CD14-positive monocyte (primary cell): ENCODE results near the gene ITGA5. TPM values are rescaled to one million over a fixed set of nuclear protein-coding genes. Genes with fewer than 3 reads are reported as not detected.

Experiments
- DNase-seq, 3 donors: peaks; one replicate each; pipeline ENCODE4 v3.0.0-alpha.2; 2011 to 2022
- H2AFZ ChIP-seq: 2 replicates; pipeline ENCODE4 v1.6.0; 2012; ENCODE audit warnings: mild to moderate bottlenecking, low read depth, low read length, inconsistent platforms; ENCODE audit not compliant: insufficient read depth, poor library complexity, severe bottlenecking
- H3K27ac ChIP-seq, 2 donors: 1 replicate in 1 of 2; 2 replicates in 1 of 2; pipeline ENCODE4 v1.5.1; 2012 to 2013; ENCODE audit warnings: low read length in 2 of 2, control low read depth in 1 of 2, inconsistent platforms in 1 of 2, low read depth in 1 of 2, mild to moderate bottlenecking in 1 of 2
- H3K27me3 ChIP-seq, 2 donors: one replicate each; pipeline versions ENCODE4 v1.6.0 to v1.6.1; 2011 to 2013; ENCODE audit warnings: low read length in 2 of 2; ENCODE audit not compliant: control insufficient read depth in 2 of 2, insufficient read depth in 2 of 2
- H3K36me3 ChIP-seq, 2 donors: replicated peaks in 1 of 2; 1 replicate in 1 of 2; 2 replicates in 1 of 2; pipeline versions ENCODE4 v1.5.1 to v1.6.1; 2012 to 2013; ENCODE audit warnings: low read length in 2 of 2, control low read depth in 1 of 2, inconsistent platforms in 1 of 2, mild to moderate bottlenecking in 1 of 2; ENCODE audit not compliant: insufficient read depth in 2 of 2, control insufficient read depth in 1 of 2
- H3K4me1 ChIP-seq, 2 donors: 1 replicate in 1 of 2; 2 replicates in 1 of 2; pipeline versions ENCODE4 v1.5.1 to v1.6.1; 2012 to 2013; ENCODE audit warnings: low read length in 2 of 2, control low read depth in 1 of 2, inconsistent platforms in 1 of 2, mild to moderate bottlenecking in 1 of 2, moderate library complexity in 1 of 2; ENCODE audit not compliant: insufficient read depth in 2 of 2, control insufficient read depth in 1 of 2
- H3K4me2 ChIP-seq: replicated peaks from 2 replicates; pipeline ENCODE3; 2012; ENCODE audit warnings: low read length, moderate library complexity, mild to moderate bottlenecking; ENCODE audit not compliant: poor library complexity, severe bottlenecking; ENCODE audit errors: extremely low read depth
- H3K4me3 ChIP-seq, 3 experiments: fragments of 200-600 bp in 1 of 3; sonication (generic) in 1 of 3; replicated peaks in 1 of 3; 1 replicate in 2 of 3; 2 replicates in 1 of 3; pipeline ENCODE4 v1.5.1; 2011 to 2013; ENCODE audit warnings: low read length in 3 of 3, mild to moderate bottlenecking in 3 of 3, control low read depth in 2 of 3, low read depth in 2 of 3, inconsistent platforms in 1 of 3, moderate library complexity in 1 of 3
- H3K79me2 ChIP-seq: 2 replicates; pipeline ENCODE4 v1.6.0; 2012; ENCODE audit warnings: mild to moderate bottlenecking, control low read depth, inconsistent platforms, low read length, moderate library complexity; ENCODE audit not compliant: insufficient read depth
- H3K9ac ChIP-seq: 2 replicates; pipeline ENCODE4 v1.6.0; 2017; ENCODE audit warnings: low read length, mild to moderate bottlenecking; ENCODE audit not compliant: insufficient read depth, poor library complexity, severe bottlenecking
- H3K9me3 ChIP-seq, 2 donors: replicated peaks in 1 of 2; 1 replicate in 1 of 2; 2 replicates in 1 of 2; pipeline versions ENCODE4 v1.5.1 to v1.6.1; 2012 to 2013; ENCODE audit warnings: low read length in 2 of 2, control low read depth in 1 of 2; ENCODE audit not compliant: control insufficient read depth in 1 of 2, insufficient read depth in 1 of 2
- H4K20me1 ChIP-seq: 2 replicates; pipeline ENCODE4 v1.6.0; 2012; ENCODE audit warnings: mild to moderate bottlenecking, low read length, control low read depth, moderate library complexity; ENCODE audit not compliant: insufficient read depth
- H3K27ac Mint-ChIP-seq, 7 donors: one replicate each; pipeline ENCODE4 v1.8.0; 2020; ENCODE audit warnings: mild to moderate bottlenecking in 7 of 7, mixed read lengths in 7 of 7, moderate library complexity in 6 of 7, inconsistent platforms in 2 of 7
- H3K27me3 Mint-ChIP-seq, 3 donors: one replicate each; pipeline ENCODE4 v1.8.0; 2021 to 2022; ENCODE audit warnings: low read depth in 3 of 3, mild to moderate bottlenecking in 3 of 3, mixed read lengths in 3 of 3, moderate library complexity in 3 of 3, inconsistent platforms in 1 of 3
- H3K36me3 Mint-ChIP-seq, 2 donors: one replicate each; pipeline ENCODE4 v1.8.0; 2020; ENCODE audit warnings: mixed read lengths in 2 of 2, inconsistent platforms in 1 of 2, mild to moderate bottlenecking in 1 of 2
- H3K4me1 Mint-ChIP-seq: one replicate; pipeline ENCODE4 v1.8.0; 2020; ENCODE audit warnings: mild to moderate bottlenecking, mixed read lengths
- H3K4me3 Mint-ChIP-seq, 2 donors: one replicate each; pipeline ENCODE4 v1.8.0; 2020; ENCODE audit warnings: mild to moderate bottlenecking in 2 of 2, mixed read lengths in 2 of 2, moderate library complexity in 1 of 2
- H3K9me3 Mint-ChIP-seq, 7 donors: one replicate each; pipeline ENCODE4 v1.8.0; 2020 to 2022; ENCODE audit warnings: mixed read lengths in 7 of 7, mild to moderate bottlenecking in 6 of 7, moderate library complexity in 6 of 7, inconsistent platforms in 2 of 7
- WGBS: methylation state at CpG from one replicate; pipeline ENCODE4 v1.1.5; 2013; ENCODE audit warnings: missing lambda C conversion rate; ENCODE audit not compliant: insufficient coverage; 5-methylcytosine and 5-hydroxymethylcytosine counted together
- intact Hi-C, 2 donors: fragments of 100-400 bp; cut with micrococcal nuclease; formaldehyde crosslinking; loops; one replicate each; pipeline versions ENCODE4 v1.15.0 to v1.15.1; 2023
- polyA plus RNA-seq, 3 donors: library from polyadenylated mRNA; depleted of rRNA in 1 of 3; unstranded in 2 of 3; stranded (reverse) in 1 of 3; fragments of 300-500 nt in 2 of 3; fragments of >200 nt in 1 of 3; fragmentation: Illumina TruSeq in 2 of 3; gene quantifications; 1 replicate in 2 of 3; 2 replicates in 1 of 3; pipeline ENCODE4 v1.2.3, GENCODE V29; 2012 to 2021
- TF ChIP-seq, protein P1 (sequence below): fragments of 200-600 bp; IDR thresholded peaks from one replicate; pipeline ENCODE4 v1.8.0; 2022; ENCODE audit warnings: antibody characterized with exemption, mild to moderate bottlenecking

The ITGA5 gene
- polyA plus RNA-seq, 3 donors, result 85.5 to 142 (median 99.4) TPM

DNA sequence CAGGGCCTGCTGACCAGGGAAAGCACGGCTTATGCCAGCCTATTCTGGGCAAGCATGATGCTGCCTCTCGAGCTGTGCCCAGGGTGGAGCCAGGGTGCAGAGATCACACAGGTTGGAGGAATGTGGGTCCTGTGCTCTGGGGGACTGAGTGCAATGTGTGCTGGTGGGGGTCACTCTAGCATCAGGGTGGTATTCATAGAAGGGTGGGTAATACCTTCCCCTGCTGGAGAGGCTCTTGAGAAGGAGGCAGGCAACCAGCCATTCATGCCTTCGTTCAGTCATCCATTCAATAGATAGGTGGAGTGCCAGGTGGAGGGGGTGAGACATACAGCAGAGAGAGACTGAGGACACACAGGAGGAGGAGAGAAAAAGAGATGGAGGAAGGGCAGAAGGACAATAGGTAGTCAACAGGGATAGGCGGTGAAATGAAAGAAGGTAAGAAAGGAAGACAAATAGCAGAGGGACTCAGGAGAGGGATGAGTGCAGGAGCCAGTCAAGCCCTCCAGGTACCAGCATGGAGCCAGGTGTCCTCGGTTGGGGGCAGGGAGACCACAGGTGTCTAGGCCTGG is 29.4 kb downstream of the ITGA5 start:
- no peak for DNase-seq
- H3K4me3 ChIP-seq, result peak overlapping the region in 1 of 3 experiments; percentile 73
- peak overlapping the region; percentile 82 for H3K4me2 ChIP-seq
- H3K4me1 Mint-ChIP-seq, result peaks cover 93% of the 10 kb centered on the region
- H3K27me3 ChIP-seq, result no peaks in the 10 kb centered on the region
- intact Hi-C loops, result loop anchor here in 1 of 2 donors (5.0 kb wide), 1 partner anchor 108 kb away; the partner anchor contains the start of gene NCKAP1L
- H3K9me3 ChIP-seq, result no peaks in the 10 kb centered on the region
- H3K9ac ChIP-seq, result no peak overlapping the region
- no peak overlapping the region for H2AFZ ChIP-seq
- TF ChIP-seq, protein P1, sequence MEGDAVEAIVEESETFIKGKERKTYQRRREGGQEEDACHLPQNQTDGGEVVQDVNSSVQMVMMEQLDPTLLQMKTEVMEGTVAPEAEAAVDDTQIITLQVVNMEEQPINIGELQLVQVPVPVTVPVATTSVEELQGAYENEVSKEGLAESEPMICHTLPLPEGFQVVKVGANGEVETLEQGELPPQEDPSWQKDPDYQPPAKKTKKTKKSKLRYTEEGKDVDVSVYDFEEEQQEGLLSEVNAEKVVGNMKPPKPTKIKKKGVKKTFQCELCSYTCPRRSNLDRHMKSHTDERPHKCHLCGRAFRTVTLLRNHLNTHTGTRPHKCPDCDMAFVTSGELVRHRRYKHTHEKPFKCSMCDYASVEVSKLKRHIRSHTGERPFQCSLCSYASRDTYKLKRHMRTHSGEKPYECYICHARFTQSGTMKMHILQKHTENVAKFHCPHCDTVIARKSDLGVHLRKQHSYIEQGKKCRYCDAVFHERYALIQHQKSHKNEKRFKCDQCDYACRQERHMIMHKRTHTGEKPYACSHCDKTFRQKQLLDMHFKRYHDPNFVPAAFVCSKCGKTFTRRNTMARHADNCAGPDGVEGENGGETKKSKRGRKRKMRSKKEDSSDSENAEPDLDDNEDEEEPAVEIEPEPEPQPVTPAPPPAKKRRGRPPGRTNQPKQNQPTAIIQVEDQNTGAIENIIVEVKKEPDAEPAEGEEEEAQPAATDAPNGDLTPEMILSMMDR, result no peak
- H4K20me1 ChIP-seq, result peaks cover 4% of the 10 kb centered on the region
- H3K4me1 ChIP-seq, result peaks cover 100% of the 10 kb centered on the region in 2 donors
- peaks cover under 1 to 4% of the 10 kb centered on the region in 2 donors for H3K36me3 ChIP-seq
- H3K27ac Mint-ChIP-seq, result peak overlapping the region; percentile 49 to 96 (median 83)
- H3K27me3 Mint-ChIP-seq, result peaks cover 0 to 7% (median 2%) of the 10 kb centered on the region in 3 donors
- H3K79me2 ChIP-seq, result peaks cover 18% of the 10 kb centered on the region
- H3K27ac ChIP-seq, result peak overlapping the region; percentile 35 to 97
- H3K9me3 Mint-ChIP-seq, result peaks cover 0 to 1% (median 0%) of the 10 kb centered on the region in 7 donors
- H3K36me3 Mint-ChIP-seq, result peaks cover 15 to 35% of the 10 kb centered on the region in 2 donors
- H3K4me3 Mint-ChIP-seq, result peak overlapping the region in 1 of 2 donors; percentile 82
- WGBS, result 86% methylated on average over 5 of the region's 5 CpGs

DNA sequence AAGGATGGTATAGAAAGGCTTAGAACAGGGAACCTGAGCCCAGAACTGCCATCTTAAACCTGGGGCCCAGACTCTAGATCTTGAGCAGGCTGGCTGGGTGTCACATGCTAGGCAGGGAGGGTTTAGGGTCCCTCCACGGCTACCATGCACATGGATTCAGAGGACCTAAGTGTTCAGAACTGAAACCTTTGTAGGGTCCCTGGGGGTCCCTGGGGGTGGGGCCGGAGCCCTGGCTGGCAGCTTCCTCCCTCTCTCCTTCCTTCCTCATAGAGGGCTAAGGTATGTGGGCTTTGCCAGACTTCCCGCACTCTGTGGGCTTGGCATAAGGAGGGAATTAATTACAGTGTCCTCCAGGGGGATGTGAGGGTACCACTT is 29.9 kb downstream of the ITGA5 start:
- no peaks in the 10 kb centered on the region for H3K36me3 ChIP-seq
- DNase-seq, result no peak
- no peaks in the 10 kb centered on the region for H3K9me3 ChIP-seq
- Mint-ChIP-seq H3K4me1 (peaks cover 93% of the 10 kb centered on the region), H3K9me3 (peaks cover 0 to 1% (median 0%) of the 10 kb centered on the region in 7 donors), H3K27ac (peak overlapping the region in 4 of 7 donors; percentile 49 to 96 (median 82)), H3K36me3 (peaks cover 11 to 34% of the 10 kb centered on the region in 2 donors), H3K27me3 (peaks cover 0 to 7% (median 2%) of the 10 kb centered on the region in 3 donors), H3K4me3 (no peak overlapping the region)
- no peak overlapping the region for H2AFZ ChIP-seq
- intact Hi-C loops, result no loop called here
- TF ChIP-seq, protein P1, result no peak
- H3K4me1 ChIP-seq, result peaks cover 99 to 100% of the 10 kb centered on the region in 2 donors
- no peaks in the 10 kb centered on the region for H4K20me1 ChIP-seq
- peaks cover 22% of the 10 kb centered on the region for H3K79me2 ChIP-seq
- H3K27ac ChIP-seq, result peak overlapping the region; percentile 35 to 97
- WGBS, result 90% methylated on average over 1 of the region's 3 CpGs
- no peak overlapping the region for H3K9ac ChIP-seq
- no peaks in the 10 kb centered on the region for H3K27me3 ChIP-seq
- H3K4me3 ChIP-seq, result no peak overlapping the region
- H3K4me2 ChIP-seq, result no peak overlapping the region
